ENCODE results near the gene KLHL36.

GRCh38 chr16:84643180-84643583, 5.1 kb upstream of the KLHL36 start:
- TF ChIP-seq FOXJ3 (CRISPR knock-in tag; IDR thresholded peaks at IDR 0.05; ENCODE audit: borderline replicate concordance) (no peak), ZNF121 (CRISPR knock-in tag; IDR thresholded peaks at IDR 0.05) (no peak)
